NB4 (cell line): ENCODE results near the gene CCDC127.

ENCODE experiments used
- POLR2A ChIP-seq: IDR thresholded peaks from 2 replicates; pipeline ENCODE4 v1.6.1; 2011; ENCODE audit warnings: mild to moderate bottlenecking; ENCODE audit not compliant: insufficient read length; ENCODE audit errors: extremely low read depth
- TF ChIP-seq, protein P1 (sequence below): IDR thresholded peaks from one replicate; pipeline ENCODE4 v1.5.1; 2012; ENCODE audit warnings: low read depth, low read length

DNA sequence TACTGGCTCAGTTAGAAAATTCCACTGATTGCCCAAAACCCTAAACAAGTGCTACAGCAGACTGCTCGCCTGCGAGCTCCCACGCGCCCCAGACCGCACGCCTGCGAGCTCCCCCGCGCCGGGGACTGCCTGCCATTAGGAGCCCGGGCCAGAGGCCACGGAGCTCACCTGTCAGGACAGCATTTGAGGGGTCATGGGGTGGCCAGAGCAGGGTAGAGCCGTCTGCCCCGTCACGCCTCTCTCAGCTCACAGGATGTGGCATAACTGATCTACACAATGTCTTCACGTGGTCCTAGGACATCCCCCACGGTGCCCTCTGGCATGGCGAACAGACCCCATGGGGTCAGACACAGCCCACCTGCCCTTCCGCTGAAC is 55.8 kb downstream of the CCDC127 start:
- TF ChIP-seq, protein P1, sequence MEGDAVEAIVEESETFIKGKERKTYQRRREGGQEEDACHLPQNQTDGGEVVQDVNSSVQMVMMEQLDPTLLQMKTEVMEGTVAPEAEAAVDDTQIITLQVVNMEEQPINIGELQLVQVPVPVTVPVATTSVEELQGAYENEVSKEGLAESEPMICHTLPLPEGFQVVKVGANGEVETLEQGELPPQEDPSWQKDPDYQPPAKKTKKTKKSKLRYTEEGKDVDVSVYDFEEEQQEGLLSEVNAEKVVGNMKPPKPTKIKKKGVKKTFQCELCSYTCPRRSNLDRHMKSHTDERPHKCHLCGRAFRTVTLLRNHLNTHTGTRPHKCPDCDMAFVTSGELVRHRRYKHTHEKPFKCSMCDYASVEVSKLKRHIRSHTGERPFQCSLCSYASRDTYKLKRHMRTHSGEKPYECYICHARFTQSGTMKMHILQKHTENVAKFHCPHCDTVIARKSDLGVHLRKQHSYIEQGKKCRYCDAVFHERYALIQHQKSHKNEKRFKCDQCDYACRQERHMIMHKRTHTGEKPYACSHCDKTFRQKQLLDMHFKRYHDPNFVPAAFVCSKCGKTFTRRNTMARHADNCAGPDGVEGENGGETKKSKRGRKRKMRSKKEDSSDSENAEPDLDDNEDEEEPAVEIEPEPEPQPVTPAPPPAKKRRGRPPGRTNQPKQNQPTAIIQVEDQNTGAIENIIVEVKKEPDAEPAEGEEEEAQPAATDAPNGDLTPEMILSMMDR, result no peak
- TF ChIP-seq POLR2A, result no peak
